NCI-H2227 (cell line): ENCODE data around the gene PDE10A.
"Not testable (repeated sequence)": the region's sequence is repeated elsewhere in the genome, so short reads cannot be mapped to it uniquely, and the experiment has no call there.

Experiments
- DNase-seq: peaks from one replicate; lab custom pipeline; 2025; ENCODE audit not compliant: unreplicated experiment; lab: John Stamatoyannopoulos, UW

Gene PDE10A

GRCh38 chr6:165486183-165487137 is 176.6 kb downstream of the PDE10A start:
- DNase-seq, result no peak

- no peak for DNase-seq
Observed at GRCh38 chr6:165484178-165484889, 178.7 kb downstream of the PDE10A start.

- DNase-seq, result no peak
Observed at GRCh38 chr6:165481921-165482320, 181.1 kb downstream of the PDE10A start.

- DNase-seq, result no peak
Observed at GRCh38 chr6:165480916-165481315, 182.1 kb downstream of the PDE10A start.

- no peak for DNase-seq
Observed at GRCh38 chr6:165478581-165478980, 184.5 kb downstream of the PDE10A start.

GRCh38 chr6:165469483-165469882 is 193.6 kb downstream of the PDE10A start:
- DNase-seq, result no peak

GRCh38 chr6:165468340-165469235 is 194.5 kb downstream of the PDE10A start:
- DNase-seq, result no peak

GRCh38 chr6:165463499-165463898 is 199.5 kb downstream of the PDE10A start:
- DNase-seq, result not testable (repeated sequence)

GRCh38 chr6:165459605-165460301 is 203.3 kb downstream of the PDE10A start:
- DNase-seq, result not testable (repeated sequence)

GRCh38 chr6:165458134-165458533 is 204.9 kb downstream of the PDE10A start:
- no peak for DNase-seq

GRCh38 chr6:165456286-165456685 is 206.8 kb downstream of the PDE10A start:
- no peak for DNase-seq

- DNase-seq, result no peak
Observed at GRCh38 chr6:165455488-165455887, 207.6 kb downstream of the PDE10A start.

- DNase-seq, result no peak
Observed at GRCh38 chr6:165453395-165453794, 209.6 kb downstream of the PDE10A start.

GRCh38 chr6:165451838-165452237 is 211.2 kb downstream of the PDE10A start:
- DNase-seq, result no peak

GRCh38 chr6:165448210-165448609 is 214.8 kb downstream of the PDE10A start:
- no peak for DNase-seq

- DNase-seq, result no peak
Observed at GRCh38 chr6:165447141-165447540, 215.9 kb downstream of the PDE10A start.

GRCh38 chr6:165446331-165446730 is 216.7 kb downstream of the PDE10A start:
- DNase-seq, result no peak

- DNase-seq, result no peak
Observed at GRCh38 chr6:165443462-165443861, 219.6 kb downstream of the PDE10A start.

- no peak for DNase-seq
Observed at GRCh38 chr6:165441181-165441580, 221.9 kb downstream of the PDE10A start.

GRCh38 chr6:165439928-165440554 is 223.0 kb downstream of the PDE10A start:
- no peak for DNase-seq
